HG03139 (cell line): ENCODE data around the gene ABHD17A.
A peak's percentile ranks its signal among the peaks of the same experiment; 100 is the strongest.
"Not testable (repeated sequence)": the region's sequence is repeated elsewhere in the genome, so short reads cannot be mapped to it uniquely, and the experiment has no call there.

Experiments
- ATAC-seq: cut with Tn5 transposase; IDR thresholded peaks from one replicate; pipeline ENCODE4 v1.9.1; 2021; ENCODE audit not compliant: unreplicated experiment

Gene ABHD17A

DNA sequence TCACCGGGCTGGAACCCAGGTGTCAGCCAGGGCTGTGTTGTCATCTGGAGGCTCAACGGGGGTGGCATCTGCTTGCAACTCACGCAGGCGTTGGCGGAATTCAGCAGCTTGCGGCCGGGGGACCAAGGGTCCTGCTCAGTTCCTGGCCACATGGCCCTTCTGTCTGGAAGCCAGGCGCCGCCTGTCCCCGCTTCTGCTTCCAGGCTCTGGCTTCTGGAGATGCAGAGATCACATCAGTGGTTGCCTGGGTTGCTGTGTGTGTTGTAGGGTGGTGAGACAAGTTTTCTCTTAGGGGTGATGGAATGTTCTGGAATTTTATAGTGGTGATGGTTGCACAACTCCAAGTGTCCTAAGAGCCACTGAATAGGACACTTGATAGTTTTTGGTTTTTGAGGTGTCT is 24.9 kb upstream of the ABHD17A start:
- ATAC-seq, result no peak

DNA sequence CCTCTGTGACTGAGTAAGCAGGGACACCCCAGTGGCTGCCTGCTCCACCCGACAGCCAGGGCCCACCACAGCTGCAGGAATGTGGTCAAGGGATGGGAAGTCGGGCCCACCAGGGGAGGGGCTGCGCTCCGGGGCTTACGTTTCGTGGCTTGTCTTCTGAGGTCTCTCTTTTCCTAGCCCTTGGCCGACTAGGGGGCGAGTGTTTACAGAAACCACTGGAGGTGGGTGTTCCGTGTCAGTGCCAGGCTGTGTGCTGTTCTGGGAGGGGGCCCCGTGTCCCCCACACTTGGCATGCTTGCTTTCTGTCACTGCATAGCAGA is 24.4 kb upstream of the ABHD17A start:
- ATAC-seq, result no peak

DNA sequence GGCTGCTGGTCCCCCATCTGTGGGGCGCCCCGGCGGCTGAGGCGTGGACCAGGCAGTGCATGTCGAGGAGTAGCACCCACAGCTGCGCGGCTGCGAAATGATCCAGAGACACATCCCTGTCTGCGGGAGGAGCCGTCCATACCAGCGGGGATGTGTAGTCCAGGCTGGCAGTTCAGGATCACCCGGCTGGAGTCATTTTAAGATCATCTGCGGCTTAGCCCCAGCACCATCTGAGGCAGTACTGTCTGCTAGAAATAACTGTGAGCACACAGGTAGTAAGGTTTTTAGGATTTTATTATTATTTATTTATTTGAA is 23.0 kb upstream of the ABHD17A start:
- no peak for ATAC-seq

DNA sequence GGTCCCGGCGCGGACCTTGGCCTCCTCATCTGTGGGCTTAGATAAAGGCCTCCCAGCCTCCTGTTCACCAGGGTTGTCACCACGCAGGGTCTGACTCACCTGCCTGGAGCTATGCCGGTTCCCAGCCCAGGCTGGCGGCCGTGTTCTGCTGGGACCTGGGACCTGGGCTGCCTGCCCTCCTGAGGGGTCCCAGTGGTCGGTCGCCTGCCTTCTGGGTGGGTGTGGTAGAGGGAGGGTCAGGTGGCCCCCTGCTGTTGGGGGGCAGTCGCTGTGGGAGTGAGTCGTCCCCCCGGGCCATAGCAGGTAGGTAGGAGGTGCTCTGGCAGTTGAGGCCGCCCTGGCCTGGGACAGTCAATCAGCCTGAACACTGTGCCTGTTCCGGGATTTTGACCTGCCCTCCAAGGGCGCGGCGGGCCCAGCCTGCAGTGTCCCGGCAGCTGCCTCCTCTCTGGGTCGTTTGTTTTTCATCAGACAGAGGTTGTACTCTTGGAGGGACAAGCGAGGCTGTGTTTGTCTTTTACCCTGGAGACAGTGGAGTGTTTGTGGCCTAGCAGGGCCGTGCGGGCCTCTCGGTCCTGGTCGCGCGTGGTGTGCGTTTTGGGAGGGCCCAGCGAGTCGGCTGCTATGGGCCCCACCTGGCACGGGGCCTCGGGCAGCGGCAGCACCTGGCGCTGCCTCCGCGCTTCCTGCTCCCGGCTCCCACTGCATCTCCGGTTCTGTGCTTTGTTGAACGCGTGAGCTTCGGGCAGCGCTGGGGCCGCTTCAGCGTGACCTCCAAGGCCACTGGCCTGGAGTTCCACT is 22.5 kb upstream of the ABHD17A start:
- ATAC-seq, result no peak

DNA sequence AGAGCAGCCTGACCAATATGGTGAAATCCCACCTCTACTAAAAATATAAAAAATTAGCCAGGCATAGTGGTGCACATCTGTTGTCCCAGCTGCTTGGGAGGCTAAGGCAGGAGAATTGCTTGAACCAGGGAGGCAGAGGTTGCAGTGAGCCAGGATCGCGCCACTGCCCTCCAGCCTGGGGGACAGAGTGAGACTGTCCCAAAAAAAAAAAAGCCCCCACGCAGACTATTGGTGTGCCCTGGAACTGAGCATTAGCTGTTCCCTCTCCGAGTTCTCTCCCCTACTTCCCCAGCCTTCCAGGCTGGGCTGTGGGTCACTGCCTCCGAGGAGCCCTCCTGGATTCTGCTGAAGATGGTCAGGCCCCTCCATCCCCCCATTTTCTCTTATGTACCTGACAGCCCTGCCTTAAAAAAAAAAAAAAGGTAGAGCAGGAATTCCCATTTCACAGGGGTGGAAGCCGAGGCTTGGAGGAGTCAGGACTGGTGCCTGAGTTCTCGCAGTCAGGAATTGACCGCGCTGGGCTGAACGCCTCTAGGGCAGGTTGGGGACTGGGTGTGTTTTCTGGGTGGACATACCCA is 21.8 kb upstream of the ABHD17A start:
- ATAC-seq, result no peak

DNA sequence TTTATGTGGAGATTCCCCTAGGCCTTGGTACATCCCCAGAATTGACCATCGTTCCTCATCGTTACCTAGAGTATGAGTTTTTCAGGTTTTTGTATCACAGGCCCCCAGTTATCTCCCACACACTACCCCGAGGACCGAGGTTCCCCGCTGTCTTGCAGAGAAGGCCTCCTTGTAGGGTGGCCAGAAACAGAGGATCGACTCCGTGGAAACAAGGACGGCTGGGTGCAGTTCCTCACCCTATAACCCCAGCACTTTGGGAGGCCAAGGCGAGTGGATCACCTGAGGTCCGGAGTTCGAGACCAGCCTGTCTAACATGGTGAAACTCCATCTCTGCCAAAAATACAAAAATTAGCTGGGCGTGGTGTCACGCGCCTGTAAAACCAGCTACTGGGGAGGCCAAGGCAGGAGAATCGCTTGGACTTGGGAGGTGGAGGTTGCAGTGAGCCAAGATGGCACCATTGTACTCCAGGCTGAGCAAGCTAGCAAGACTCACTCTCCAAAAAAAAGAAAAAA is 20.6 kb upstream of the ABHD17A start:
- no peak for ATAC-seq

DNA sequence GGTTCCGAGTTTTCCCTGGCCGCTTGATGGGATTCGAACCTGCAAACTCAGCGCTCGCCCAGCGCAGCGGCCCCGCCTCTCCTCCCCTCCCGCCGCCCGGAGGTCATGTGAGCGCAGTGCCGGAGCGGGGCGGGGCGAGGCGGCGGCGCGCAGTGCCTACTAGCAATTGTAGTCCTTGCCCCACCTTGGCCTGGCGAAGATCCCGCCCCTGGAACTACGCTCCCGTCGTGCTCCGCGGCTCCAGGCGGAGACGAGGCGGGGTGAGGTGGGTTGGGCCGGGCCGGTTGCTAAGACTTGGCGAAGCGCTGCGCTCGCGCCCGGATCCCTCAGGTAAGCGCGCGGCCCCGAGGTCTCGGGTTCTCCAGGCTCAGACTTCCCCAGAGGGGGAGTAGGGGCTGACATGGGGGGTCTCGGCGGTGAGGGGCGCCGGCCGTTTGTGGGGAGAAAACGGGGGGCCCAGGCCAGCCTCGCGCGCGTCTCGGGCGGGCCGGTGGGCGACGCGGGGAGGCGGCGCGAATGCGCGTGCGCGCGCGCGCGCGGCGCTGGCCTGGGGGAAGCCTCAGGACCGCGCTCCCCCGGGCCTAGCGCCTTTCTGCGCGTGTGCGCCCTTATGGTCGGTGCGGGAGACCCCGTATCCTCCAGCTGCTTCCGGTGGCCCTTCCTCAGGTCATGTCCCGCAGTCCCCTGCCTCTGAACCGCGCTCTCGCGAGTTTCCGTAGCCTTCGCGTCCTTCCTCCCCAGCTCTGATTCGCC is 20.0 kb upstream of the ABHD17A start, which contains the start of the genes ADAT3 and SCAMP4:
TSS of gene ADAT3 (plus strand) at position 290 of the 753 bp plus-strand sequence. CDS start 6,649 bp downstream, outside the sequence.
TSS of gene SCAMP4 (plus strand) at position 290 of the 753 bp plus-strand sequence. CDS start 9,621 bp downstream, outside the sequence.
- ATAC-seq, result peak; percentile 81

DNA sequence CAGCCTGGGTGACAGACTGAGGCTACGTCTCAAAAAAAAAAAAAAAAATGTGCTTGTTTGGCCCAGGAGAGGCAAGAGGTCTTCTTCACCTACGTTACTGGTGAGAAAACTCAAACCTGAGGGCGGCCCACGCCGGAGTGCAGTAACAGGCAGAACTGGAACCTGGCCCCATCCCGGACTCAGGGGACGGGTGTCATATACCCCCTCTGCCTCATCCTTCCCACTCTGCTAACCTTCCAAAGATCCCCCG is 19.5 kb upstream of the ABHD17A start:
- peak; percentile 6 for ATAC-seq

DNA sequence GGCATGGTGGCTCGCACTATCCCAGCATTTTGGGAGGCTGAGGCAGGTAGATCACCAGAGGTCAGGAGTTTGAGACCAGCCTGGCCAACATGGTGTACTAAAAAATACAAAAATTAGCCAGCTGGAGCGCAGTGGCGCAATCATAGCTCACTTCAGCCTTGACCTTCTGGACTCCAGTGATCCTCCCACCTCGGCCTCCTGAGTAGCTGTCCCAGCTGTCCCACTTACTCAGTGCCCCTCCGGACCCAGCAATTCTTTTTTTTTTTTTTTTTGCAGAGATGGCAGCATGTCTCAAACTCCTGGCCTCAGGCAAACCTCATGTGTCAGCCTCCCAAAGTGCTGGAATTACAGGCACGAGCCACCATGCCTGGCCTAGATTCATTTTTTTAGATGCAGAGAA is 17.6 kb upstream of the ABHD17A start:
- ATAC-seq, result no peak

DNA sequence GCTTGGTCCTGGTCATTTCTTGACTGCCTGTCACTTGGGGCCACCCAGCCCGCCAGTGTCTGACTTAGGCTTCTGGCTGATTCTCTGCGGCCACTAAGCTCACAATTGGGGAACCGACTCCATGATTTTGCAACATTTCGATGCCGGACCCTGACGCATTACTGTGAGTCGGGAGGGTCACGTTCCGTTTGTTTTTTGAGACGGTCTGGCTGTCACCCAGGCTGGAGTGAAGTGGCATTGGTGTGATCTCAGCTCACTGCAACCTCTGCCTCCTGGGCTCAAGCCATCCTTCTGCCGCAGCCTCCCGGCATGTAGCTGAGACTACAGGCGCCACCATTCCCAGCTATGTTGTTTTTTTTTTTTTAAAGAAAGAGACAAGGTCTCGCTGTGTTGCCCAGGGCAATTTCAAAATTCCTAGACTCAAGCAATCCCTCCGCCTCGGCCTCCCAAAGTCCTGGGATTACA is 16.7 kb upstream of the ABHD17A start:
- ATAC-seq, result no peak

DNA sequence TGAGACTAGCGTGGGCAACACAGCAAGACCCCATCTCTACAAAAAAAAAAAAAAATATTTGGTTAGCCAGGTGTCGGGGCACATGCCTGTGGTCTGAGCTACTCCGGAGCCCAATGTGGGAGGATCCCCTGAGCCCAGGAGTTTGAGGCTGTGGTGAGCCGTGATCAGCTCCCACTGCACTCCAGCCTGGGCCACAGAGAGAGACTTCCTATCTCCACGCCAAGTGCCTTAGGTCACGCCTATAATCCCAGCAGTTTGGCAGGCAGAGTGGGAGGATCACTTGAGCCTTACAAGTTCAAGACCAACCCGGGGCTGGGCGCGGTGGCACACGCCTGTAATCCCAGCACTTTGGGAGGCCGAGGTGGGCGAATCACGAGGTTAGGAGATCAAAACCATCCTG is 11.2 kb upstream of the ABHD17A start:
- ATAC-seq, result no peak

DNA sequence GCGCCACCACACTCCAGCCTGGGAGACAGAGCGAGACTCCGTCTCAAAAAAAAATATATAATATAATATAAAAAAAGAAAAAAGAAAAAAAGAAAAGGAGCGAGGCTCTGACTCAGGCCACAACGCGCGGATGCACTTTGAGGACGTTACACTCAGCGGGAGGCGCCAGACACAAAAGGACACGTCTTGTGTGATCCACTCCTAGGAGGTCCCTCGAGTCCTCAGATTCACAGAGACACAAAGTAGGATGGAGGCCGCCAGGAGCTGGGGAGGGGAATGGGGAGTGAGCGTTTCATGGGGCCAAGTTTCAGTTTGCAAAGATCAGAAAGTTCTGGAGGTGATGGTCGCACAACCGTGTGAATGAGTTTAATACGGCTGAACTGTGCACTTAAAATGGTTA is 8.5 kb upstream of the ABHD17A start:
- no peak for ATAC-seq

DNA sequence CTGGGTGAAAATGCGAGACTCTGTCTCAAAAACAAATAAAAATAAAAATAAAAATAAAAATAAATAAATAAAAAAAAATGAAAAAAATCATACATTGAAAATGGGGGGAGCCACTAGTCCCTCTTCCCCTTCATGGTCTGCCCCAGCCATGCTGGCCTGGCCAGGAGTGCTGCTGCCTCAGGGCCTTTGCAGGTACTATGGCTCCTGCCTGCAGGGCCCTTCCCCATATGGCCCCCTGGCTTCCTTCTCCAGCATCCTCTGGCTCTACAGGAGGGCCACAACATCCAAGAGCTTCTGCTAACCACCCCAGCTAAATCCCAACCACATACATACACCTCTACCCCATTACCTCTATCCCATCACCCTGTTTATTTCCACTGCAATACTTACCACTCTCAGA is 4.6 kb upstream of the ABHD17A start:
- no peak for ATAC-seq

DNA sequence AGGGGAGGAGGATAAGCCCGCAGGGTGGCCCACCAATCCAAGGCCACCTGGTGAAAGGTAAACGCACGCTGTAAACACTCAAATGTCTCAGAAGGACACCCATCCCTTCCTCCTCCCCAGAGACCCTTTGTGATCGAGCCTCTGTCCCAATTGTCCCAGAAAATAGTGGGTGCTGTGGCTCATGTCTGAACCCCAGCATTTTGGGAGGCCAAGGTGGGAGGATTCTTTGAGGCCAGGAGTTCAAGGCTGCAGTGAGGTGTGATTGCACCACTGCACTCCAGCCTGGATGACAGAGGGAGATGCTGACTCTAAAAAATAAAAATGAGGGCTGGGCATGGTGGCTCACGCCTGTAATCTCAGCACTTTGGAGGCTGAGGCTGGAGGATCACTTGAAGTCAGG is 3.1 kb upstream of the ABHD17A start:
- no peak for ATAC-seq

DNA sequence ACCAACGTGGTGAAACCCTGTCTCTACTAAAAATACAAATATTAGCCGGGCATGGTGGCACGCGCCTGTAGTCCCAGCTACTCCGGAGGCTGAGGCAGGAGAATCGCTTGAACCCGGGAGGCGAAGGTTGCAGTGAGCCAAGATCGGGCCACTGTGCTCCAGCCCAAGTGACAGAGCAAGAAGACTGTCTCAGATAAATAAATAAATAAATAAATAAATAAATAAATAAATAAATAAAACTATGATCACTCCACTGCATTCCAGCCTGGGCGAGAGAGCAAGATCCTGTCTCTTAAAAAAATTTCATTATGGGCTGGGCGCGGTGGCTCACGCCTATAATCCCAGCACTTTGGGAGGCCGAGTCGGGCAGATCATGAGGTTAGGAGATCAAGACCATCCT is 1.1 kb upstream of the ABHD17A start:
- ATAC-seq, result not testable (repeated sequence)

DNA sequence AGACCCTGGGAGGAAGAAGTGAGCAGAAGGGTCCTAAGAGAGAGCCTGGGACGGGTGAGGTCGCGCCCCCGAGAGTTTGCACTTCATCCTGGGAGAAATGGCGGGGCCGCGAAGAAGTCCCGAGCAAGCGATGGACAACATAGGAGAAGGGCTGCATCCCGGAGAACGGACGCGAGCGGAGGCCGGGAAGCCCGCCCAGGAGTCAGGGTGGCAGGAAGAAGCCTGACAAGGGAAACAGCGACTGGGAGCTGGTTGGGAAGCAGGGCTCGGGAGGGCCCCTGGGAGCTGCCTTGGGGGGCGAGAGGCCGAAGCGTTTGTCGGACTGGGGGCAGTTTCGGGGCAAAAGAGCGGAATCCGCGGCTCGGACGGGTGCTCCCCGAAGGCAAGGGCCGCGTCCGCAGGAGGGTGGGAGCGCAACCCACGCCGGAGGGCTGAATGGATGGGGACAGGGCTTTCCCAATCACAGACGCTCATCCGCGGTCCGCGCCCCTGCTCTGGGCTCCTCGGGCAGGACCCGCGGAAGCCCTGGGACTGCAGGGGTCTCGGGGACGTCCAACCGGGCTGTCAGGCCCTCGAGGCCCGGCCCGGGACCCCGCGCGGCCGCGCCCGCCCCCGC is 469 bp downstream of the ABHD17A start:
- ATAC-seq, result peak; percentile 13

DNA sequence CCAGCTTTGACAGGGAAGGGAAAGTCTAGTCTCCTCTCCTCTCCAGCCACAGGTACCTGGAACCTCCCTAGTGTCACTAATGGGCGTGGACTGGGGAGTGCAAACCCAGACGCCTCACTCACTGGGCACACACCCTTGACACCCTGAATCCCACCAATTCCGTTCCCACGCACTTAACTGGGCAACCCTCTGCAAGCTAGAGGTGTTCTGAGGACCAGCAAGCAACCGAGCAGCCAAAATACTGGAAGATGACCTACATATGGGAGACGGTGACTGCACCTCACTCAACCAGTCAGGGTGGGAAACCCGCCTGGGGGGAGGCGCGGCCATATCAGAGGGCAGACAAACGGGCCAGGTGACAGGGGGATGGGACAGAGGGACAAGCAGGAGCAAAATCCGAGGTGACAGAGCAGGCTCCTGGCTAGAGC is 991 bp downstream of the ABHD17A start:
- ATAC-seq, result no peak

DNA sequence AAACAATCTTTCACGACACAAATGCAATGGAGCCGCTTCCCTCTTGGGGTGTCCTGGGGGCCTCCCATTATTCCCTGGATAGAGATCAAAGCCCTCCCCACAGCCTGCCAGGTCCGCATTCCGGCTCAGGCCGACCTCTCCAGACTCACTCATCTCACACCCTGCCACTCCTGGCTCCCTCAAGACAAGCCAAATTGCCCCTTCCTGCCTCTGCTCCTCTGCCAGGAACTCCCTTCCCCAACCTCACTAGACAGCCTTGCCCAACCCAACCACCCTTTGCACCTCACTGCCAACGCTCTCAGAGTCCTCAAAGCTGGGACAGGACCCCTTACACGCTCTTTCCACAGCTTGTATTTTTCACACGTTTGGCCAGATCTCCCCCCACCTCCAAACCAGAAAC is 1.5 kb downstream of the ABHD17A start:
- ATAC-seq, result no peak

DNA sequence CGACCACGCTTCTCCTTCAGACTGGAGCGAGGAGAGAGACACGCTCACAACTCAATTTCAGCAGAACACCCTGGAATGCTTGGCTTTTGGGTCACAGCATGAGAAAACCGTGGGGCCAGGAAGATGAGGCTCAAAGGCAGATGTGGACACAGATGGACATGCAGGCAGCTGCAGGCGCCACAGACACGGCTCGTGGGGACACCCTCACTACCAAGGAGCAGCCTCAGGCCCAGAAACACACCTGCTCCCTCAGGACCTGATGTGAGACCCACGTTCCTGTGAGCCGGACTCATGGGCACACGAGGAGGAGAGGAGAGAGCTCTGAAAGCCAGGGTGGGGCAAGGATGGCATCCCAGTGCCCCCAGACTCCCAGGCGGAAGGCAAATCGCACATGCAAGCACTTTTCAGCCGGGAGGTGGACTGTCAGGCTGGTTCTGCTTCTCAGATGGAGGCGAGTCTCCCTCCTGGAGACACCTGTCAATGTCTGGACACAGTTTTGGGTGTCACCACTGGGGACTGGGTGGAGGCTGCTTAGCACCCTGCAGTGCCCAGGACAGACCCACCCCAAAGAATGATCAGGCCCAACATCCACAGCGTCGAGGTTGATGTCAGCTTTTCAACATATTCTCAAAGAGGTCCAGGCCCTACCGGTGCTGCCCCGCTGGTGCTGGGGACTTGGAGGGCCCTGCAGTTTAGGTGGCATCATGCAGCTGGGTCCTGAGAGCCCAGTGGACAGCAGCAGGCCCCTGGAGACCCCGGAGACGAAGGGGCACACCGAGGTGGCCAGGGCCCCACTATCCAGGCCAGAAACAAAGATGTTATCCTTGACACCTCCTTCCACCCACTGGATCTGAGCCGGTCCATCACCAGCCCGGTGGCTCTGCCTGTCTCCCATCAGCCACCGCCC is 2.3 kb downstream of the ABHD17A start:
- no peak for ATAC-seq

DNA sequence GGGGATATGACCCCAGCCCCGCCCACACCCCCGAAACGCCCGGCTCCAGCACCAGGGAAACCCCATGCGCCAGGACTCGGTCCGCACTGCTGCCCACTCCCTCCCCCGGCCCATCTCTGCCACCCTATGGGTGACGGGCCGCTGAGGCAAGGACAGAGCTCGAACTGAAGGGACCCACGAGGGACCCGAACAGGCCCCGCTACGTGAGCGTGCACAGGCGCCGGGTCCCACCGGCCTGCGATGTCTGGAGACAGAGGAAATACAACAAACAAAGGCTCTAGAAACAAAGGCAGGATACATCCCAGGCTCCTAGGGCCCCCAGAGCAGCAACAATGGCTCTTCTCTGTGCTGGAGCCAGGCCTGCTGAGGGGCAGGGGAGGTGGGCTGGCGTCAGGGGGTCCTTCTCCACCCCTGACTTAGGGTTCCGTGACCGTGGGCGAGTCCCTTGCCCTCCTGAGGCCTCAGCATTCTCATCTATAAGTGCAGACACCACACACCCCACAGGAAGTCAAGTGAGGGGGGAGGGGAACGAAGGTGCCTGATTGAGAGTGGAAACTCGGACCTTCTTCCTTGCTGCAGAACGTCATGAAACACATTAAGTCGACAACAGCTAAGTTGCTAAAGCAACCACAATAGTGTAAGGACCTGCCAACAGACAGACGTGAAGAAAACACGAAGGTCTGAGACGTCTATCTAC is 3.1 kb downstream of the ABHD17A start:
- ATAC-seq, result no peak
